HFF-Myc (cell line): Measurements from ENCODE around the gene GNA12.

Experiments
- DNase-seq: peaks from one replicate; pipeline ENCODE4 v3.0.0-alpha.2; 2011; ENCODE audit warnings: low read depth; ENCODE audit errors: extremely low read depth
- H3K4me3 ChIP-seq: replicated peaks from 2 replicates; pipeline ENCODE4 v1.5.1; 2011; ENCODE audit warnings: low read depth, mild to moderate bottlenecking, control low read depth, low read length
- TF ChIP-seq, protein P1 (sequence below): IDR thresholded peaks from 2 replicates; pipeline ENCODE4 v1.5.1; 2012; ENCODE audit warnings: mild to moderate bottlenecking, low read depth, low read length, control low read depth; ENCODE audit errors: missing control alignments

The GNA12 gene

DNA sequence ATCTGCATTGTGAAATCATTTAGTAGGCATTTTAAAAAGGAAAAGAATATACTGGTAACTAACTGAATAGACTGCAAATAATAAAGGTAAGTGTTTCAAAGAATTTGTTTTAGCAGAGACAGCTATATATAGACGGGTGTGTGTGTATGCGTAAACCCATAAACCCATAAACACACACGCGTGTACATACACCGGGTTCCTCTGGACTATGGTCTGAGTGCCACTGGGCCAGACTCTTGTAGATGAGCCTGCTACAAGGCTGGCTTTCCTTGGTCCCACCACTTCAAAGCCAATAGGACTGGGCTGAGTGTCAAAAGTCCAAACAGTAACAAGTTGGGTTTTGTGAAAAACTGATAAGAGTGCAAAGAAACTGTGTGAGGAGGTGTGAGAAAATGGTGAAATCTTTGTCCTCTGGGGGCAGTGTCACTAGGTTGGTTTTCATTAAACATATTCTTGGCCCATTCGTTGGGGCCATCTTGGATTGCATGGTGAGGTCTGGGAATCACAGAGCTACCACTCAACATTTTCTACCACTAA lies 39.8 kb downstream of the GNA12 start:
- DNase-seq, result no peak
- no peak overlapping the region for H3K4me3 ChIP-seq
- TF ChIP-seq, protein P1, sequence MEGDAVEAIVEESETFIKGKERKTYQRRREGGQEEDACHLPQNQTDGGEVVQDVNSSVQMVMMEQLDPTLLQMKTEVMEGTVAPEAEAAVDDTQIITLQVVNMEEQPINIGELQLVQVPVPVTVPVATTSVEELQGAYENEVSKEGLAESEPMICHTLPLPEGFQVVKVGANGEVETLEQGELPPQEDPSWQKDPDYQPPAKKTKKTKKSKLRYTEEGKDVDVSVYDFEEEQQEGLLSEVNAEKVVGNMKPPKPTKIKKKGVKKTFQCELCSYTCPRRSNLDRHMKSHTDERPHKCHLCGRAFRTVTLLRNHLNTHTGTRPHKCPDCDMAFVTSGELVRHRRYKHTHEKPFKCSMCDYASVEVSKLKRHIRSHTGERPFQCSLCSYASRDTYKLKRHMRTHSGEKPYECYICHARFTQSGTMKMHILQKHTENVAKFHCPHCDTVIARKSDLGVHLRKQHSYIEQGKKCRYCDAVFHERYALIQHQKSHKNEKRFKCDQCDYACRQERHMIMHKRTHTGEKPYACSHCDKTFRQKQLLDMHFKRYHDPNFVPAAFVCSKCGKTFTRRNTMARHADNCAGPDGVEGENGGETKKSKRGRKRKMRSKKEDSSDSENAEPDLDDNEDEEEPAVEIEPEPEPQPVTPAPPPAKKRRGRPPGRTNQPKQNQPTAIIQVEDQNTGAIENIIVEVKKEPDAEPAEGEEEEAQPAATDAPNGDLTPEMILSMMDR, result no peak

DNA sequence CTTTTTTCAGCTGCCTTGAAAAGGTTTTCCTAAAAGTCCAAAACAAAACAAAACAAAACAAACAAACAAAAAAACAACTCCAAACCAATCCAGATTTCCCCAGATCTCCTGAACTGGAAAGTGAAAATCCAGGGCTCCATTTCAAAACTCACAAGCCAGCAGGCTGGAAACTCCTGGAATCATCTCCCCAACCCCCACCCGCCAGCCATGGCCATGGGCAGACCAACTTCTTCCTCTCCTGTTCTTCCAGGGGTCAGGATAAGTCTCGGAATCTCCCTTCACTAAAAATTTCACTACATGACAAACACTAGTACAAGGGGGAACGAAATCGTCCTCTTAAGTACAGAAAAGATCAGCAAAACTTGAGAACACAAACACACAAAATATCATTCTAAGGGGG lies 40.4 kb downstream of the GNA12 start:
- TF ChIP-seq, protein P1, result no peak
- no peak overlapping the region for H3K4me3 ChIP-seq
- no peak for DNase-seq

DNA sequence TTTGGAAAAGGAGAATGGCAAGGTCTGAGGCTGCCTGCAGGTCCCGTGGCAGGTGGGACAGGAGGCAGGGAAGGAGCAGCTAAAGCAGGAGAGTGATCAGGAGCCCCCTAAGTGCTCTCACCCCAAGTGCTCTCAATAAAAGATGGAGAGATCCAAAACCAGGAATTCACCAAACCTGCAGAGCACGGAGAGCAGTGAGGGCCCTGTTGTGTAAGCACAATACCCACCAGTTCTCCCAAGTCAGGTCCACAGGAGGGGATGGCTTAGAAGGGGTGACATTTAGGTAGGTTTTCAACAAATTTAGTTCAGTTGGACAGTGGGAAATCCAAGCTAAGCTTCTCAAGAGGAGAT lies 40.8 kb downstream of the GNA12 start:
- TF ChIP-seq, protein P1, result no peak
- no peak for DNase-seq
- no peak overlapping the region for H3K4me3 ChIP-seq

DNA sequence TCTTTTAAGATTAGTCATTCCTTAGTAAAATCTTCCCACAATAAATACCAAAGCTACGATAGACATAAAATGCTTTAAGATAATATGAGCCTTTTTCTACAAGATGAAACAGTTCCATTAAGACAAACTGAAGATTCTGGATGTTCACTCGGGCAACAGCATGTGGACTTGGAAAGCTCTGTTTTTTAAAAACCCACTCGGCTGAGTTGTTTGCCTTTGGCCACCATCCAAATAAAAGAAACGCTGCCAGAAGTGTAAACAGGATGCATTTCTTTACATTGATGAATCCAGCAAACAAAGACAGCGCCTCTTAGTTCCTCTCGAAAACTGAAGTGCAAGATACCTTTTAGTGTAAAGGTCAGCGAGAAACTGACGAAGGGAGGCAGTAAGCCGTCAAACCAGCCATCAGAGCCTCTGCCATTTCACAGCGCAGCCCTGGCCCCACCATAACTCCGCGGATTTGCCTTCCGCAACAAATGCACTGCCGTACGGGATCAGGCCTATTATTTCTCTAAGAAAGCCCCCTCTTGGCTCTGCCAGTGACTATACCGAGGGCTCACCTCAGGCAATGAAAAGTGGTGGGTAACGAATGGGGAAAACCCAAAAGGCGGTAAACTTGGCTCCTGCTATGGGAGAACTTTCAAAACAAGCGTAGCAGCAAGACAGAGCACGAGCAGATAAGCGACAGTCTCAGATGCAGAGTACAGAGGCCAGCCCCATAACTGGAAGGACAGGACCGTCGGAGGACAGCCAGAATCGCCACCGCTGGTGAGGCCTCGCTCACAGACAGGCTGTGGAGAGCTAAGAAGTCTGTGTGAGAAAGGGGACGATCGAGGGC lies 41.4 kb downstream of the GNA12 start:
- TF ChIP-seq, protein P1, result no peak
- no peak for DNase-seq
- H3K4me3 ChIP-seq, result 0 out of 2 replicates have a peak overlapping the region, but pooled peaks have one; percentile 2

DNA sequence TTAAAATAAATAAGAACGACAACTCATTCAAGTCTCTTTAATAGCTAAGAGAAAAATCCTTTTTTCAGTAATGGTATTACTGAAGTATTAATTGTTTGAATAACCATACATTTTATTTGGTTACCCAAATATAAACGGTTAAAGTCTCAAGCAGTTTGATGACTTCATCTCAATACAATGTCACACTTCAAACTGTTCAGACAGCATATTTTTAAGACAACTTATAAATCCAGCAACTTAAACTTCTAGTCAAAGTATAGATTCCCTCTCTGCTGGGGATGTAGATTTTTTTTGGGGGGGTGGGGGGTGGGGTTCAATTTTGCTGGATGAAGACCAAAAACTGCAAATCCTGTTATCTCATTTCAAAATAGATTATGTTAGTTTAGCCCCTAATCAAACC lies 42.0 kb downstream of the GNA12 start:
- no peak overlapping the region for H3K4me3 ChIP-seq
- TF ChIP-seq, protein P1, result no peak
- DNase-seq, result no peak

DNA sequence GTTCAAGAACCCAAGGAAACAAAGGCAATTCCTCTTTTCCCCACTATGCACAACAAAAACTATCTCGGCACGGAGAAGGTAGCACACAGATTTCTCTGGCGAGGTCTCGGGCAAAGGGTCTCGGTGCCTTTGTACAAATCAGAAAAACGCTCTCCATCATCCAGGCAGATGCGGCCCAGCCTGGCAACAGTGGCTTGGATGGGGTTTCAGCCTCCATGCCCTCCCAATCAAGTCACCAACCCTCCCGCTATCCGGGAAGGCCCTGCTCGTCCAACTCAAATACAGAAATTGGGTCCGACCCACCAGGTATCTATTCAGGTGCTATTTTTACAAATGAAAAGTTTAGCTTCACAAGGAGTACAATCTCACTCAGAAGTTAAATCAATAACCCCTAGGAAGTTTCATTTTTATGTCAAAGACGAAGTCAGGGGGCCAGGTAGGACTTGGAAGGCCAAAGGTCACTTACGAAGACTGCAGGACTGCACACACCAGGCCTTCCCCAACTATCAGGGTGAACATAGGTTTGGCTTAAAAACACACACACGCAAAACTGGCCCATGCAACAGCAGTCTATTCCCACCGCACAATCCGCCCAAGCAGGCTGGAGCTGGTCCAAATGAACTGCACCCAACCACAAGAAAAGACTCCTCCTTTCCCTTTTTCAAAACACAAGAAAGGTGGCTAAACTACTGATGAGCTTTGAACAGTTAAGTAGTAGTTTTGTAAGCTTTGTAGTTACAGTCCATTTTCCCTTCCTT lies 43.0 kb downstream of the GNA12 start:
- H3K4me3 ChIP-seq, result no peak overlapping the region
- DNase-seq, result no peak
- TF ChIP-seq, protein P1, result no peak
